ENCODE measurements around the gene FIGNL1. TPM values are rescaled to one million over a fixed set of nuclear protein-coding genes. Genes with fewer than 3 reads are reported as not detected.

FIGNL1 gene
- total RNA-seq, 2 experiments from 2014 or later: 46.8 to 47.2 TPM

- TF ChIP-seq, protein P1, sequence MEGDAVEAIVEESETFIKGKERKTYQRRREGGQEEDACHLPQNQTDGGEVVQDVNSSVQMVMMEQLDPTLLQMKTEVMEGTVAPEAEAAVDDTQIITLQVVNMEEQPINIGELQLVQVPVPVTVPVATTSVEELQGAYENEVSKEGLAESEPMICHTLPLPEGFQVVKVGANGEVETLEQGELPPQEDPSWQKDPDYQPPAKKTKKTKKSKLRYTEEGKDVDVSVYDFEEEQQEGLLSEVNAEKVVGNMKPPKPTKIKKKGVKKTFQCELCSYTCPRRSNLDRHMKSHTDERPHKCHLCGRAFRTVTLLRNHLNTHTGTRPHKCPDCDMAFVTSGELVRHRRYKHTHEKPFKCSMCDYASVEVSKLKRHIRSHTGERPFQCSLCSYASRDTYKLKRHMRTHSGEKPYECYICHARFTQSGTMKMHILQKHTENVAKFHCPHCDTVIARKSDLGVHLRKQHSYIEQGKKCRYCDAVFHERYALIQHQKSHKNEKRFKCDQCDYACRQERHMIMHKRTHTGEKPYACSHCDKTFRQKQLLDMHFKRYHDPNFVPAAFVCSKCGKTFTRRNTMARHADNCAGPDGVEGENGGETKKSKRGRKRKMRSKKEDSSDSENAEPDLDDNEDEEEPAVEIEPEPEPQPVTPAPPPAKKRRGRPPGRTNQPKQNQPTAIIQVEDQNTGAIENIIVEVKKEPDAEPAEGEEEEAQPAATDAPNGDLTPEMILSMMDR (IDR thresholded peaks at IDR 0.05): no peak
- DNase-seq: no peak
- H3K27ac Mint-ChIP-seq: no peak overlapping the region
- CTCF ChIA-PET: interaction anchor here (1.0 to 1.2 kb wide), 2 partner anchors 20 to 22 kb away, joined by 3 read pairs; no protein-coding TSS in a partner anchor
- intact Hi-C loops (cut with micrococcal nuclease): no loop called here
- H3K27me3 Mint-ChIP-seq: no peaks in the 10 kb centered on the region
- no peak for ATAC-seq
- no peaks in the 10 kb centered on the region for H3K9me3 Mint-ChIP-seq
- POLR2A ChIA-PET: interaction anchor here (1.5 kb wide), 1 partner anchor 13 kb away, joined by 7 read pairs; no protein-coding TSS in a partner anchor
- no peak overlapping the region for H3K4me3 Mint-ChIP-seq
- H3K36me3 Mint-ChIP-seq (ENCODE audit: low read depth): no peaks in the 10 kb centered on the region
- H3K4me1 Mint-ChIP-seq (ENCODE audit: low read depth): no peaks in the 10 kb centered on the region
These were observed 24.8 kb downstream of the FIGNL1 start for GRCh38 chr7:50425318-50425717.

DNA sequence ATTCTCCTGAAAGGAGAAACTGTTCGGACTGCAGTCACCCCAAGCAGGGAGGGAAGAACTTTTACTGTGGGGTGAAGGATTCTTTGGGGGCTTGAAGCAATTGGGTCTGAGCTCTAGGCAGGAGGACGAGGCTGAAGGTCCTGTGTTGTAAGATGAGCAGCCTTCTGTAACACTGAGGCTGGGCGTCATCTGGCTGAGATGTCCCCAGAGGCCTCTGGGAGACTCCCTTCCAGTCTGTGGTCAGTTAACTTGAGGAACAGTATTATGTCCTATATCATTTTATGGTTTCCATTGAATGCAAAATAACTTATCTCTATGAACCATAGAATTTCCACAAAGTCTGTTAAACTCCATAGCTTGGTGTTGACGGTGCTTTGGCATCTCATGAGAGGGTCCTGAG, 26.3 kb downstream of the FIGNL1 start:
- H3K27ac Mint-ChIP-seq: no peak overlapping the region
- no peak for ATAC-seq
- H3K4me1 Mint-ChIP-seq (ENCODE audit: low read depth): no peaks in the 10 kb centered on the region
- intact Hi-C loops (cut with micrococcal nuclease): no loop called here
- DNase-seq: no peak
- H3K27me3 Mint-ChIP-seq: no peaks in the 10 kb centered on the region
- H3K4me3 Mint-ChIP-seq: no peak overlapping the region
- CTCF ChIA-PET: interaction anchor here (1.1 to 1.5 kb wide), 5 partner anchors 9 to 331 kb away, joined by 3 to 5 read pairs (median 4); partner anchors contain the start of gene ZPBP
- no peaks in the 10 kb centered on the region for H3K36me3 Mint-ChIP-seq (ENCODE audit: low read depth)
- TF ChIP-seq, protein P1 (IDR thresholded peaks at IDR 0.05): no peak
- POLR2A ChIA-PET: interaction anchor here (1.5 kb wide), 1 partner anchor 12 kb away, joined by 7 read pairs; no protein-coding TSS in a partner anchor
- no peaks in the 10 kb centered on the region for H3K9me3 Mint-ChIP-seq

DNA sequence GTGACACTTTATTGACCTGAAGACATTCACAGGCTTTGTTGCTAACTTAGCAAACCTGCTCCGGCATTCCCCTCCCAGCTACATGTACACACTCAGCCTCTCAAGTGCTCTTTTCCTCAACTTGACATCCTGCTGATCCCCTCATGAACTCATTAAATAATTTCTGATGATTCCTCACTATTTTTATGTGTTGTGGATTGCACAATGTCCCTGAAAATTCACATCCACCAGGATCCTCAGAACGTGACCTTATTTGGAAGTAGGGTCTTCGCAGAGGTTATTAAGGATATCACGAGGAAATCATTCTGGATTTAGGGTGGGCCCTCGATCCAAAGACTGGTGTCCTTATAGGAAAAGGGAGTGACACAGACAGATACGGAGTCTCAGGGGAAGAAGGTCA, 27.3 kb downstream of the FIGNL1 start:
- Mint-ChIP-seq H3K36me3 (ENCODE audit: low read depth) (no peaks in the 10 kb centered on the region), H3K27me3 (no peaks in the 10 kb centered on the region), H3K27ac (no peak overlapping the region), H3K4me1 (ENCODE audit: low read depth) (peaks cover 1% of the 10 kb centered on the region), H3K9me3 (no peaks in the 10 kb centered on the region), H3K4me3 (no peak overlapping the region)
- intact Hi-C loops (cut with micrococcal nuclease): no loop called here
- TF ChIP-seq, protein P1 (IDR thresholded peaks at IDR 0.05): no peak
- DNase-seq (no peak), ATAC-seq (no peak)
- CTCF ChIA-PET: interaction anchor here (0.9 to 1.5 kb wide), 6 partner anchors 10 to 330 kb away, joined by 3 to 5 read pairs (median 3); partner anchors contain the start of gene ZPBP
- POLR2A ChIA-PET: no interaction called here

DNA sequence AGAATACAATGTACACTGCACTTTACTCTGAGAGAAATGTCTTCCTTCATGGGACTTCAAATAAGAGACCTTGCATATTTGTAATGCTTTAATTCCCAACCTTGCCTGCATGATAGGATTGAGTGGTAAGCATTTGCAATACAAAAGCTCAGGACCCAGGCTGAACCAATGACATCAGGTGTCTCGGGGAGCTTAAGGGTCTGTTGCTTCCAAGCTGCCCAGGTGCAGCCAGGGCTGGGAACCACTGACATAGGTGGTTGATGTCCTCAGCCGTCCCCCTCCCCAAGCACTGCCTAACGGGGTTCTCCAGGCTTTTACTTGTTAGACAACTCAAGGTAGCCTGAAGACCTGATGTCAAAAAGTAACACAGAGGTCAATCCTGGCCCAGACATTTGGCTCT, 29.1 kb downstream of the FIGNL1 start:
- Mint-ChIP-seq H3K36me3 (ENCODE audit: low read depth) (no peaks in the 10 kb centered on the region), H3K4me3 (no peak overlapping the region), H3K27me3 (no peaks in the 10 kb centered on the region), H3K27ac (no peak overlapping the region), H3K4me1 (ENCODE audit: low read depth) (peaks cover 19% of the 10 kb centered on the region), H3K9me3 (no peaks in the 10 kb centered on the region)
- CTCF ChIA-PET: interaction anchor here (1.0 to 7.6 kb wide), 11 partner anchors 7 to 328 kb away, joined by 3 to 108 read pairs (median 4); partner anchors contain the start of gene ZPBP
- ATAC-seq (no peak), DNase-seq (no peak)
- TF ChIP-seq, protein P1 (IDR thresholded peaks at IDR 0.05): no peak
- POLR2A ChIA-PET: interaction anchor here (1.2 to 1.5 kb wide), 2 partner anchors 71 to 90 kb away, joined by 3 read pairs; no protein-coding TSS in a partner anchor
- intact Hi-C loops (cut with micrococcal nuclease): no loop called here

- POLR2A ChIA-PET: interaction anchor here (0.9 to 3.6 kb wide), 8 partner anchors 13 to 270 kb away, joined by 3 to 12 read pairs (median 4); no protein-coding TSS in a partner anchor
- no peaks in the 10 kb centered on the region for H3K9me3 Mint-ChIP-seq
- H3K36me3 Mint-ChIP-seq (ENCODE audit: low read depth): no peaks in the 10 kb centered on the region
- H3K27ac Mint-ChIP-seq: no peak overlapping the region
- H3K4me1 Mint-ChIP-seq (ENCODE audit: low read depth): peaks cover 26% of the 10 kb centered on the region
- DNase-seq: no peak
- no peak overlapping the region for H3K4me3 Mint-ChIP-seq
- CTCF ChIA-PET: interaction anchor here (0.6 to 7.6 kb wide), 63 partner anchors 10 to 360 kb away, joined by 3 to 108 read pairs (median 7); partner anchors contain the start of genes IKZF1 and ZPBP
- no peaks in the 10 kb centered on the region for H3K27me3 Mint-ChIP-seq
- TF ChIP-seq, protein P1 (IDR thresholded peaks at IDR 0.05): no peak
- no peak for ATAC-seq
- intact Hi-C loops (cut with micrococcal nuclease): loop anchor here (1.0 to 5.0 kb wide), 3 partner anchors 211 to 326 kb away; partner anchors contain the start of gene ZPBP
These were observed 31.4 kb downstream of the FIGNL1 start for GRCh38 chr7:50418526-50419290.
